Mucosa of rectum (tissue), 2 donors: Measurements from ENCODE around the gene KRTAP4-5.
"Not testable (repeated sequence)": the region's sequence is repeated elsewhere in the genome, so short reads cannot be mapped to it uniquely, and the experiment has no call there.

Experiments used
- H3K27ac ChIP-seq, 2 donors: one replicate each; pipeline ENCODE4 v1.7.0; 2013; ENCODE audit warnings: inconsistent platforms in 2 of 2, low read depth in 2 of 2, low read length in 2 of 2
- H3K27me3 ChIP-seq, 2 donors: one replicate each; pipeline ENCODE4 v1.7.0; 2013; ENCODE audit warnings: low read length in 2 of 2; ENCODE audit not compliant: control insufficient read depth in 2 of 2, insufficient read depth in 2 of 2
- H3K36me3 ChIP-seq, 2 donors: one replicate each; pipeline ENCODE4 v1.7.0; 2013; ENCODE audit warnings: low read length in 2 of 2; ENCODE audit not compliant: control insufficient read depth in 2 of 2, insufficient read depth in 2 of 2
- H3K4me1 ChIP-seq, 2 donors: one replicate each; pipeline ENCODE4 v1.7.0; 2013; ENCODE audit warnings: low read length in 2 of 2, mild to moderate bottlenecking in 1 of 2; ENCODE audit not compliant: control insufficient read depth in 2 of 2, insufficient read depth in 2 of 2
- H3K4me3 ChIP-seq, 2 donors: one replicate each; pipeline ENCODE4 v1.7.0; 2013; ENCODE audit warnings: low read length in 2 of 2
- H3K9ac ChIP-seq, 2 donors: one replicate each; pipeline ENCODE4 v1.7.0; 2013; ENCODE audit warnings: low read length in 2 of 2, low read depth in 1 of 2, mild to moderate bottlenecking in 1 of 2
- H3K9me3 ChIP-seq, 2 donors: one replicate each; pipeline ENCODE4 v1.7.0; 2013; ENCODE audit warnings: low read length in 2 of 2; ENCODE audit not compliant: control insufficient read depth in 2 of 2
- donor health status: healthy.
- donor health status: Normal muscosa, but diverticular disease.

KRTAP4-5 gene

GRCh38 chr17:41176744-41177387, 27.2 kb upstream of the KRTAP4-5 start:
- Histone ChIP-seq H3K9ac (no peak overlapping the region), H3K27ac (no peak overlapping the region), H3K9me3 (no peaks in the 10 kb centered on the region), H3K4me3 (no peak overlapping the region), H3K4me1 (no peaks in the 10 kb centered on the region), H3K27me3 (peaks cover 3 to 6% of the 10 kb centered on the region in 2 donors), H3K36me3 (no peaks in the 10 kb centered on the region)

DNA sequence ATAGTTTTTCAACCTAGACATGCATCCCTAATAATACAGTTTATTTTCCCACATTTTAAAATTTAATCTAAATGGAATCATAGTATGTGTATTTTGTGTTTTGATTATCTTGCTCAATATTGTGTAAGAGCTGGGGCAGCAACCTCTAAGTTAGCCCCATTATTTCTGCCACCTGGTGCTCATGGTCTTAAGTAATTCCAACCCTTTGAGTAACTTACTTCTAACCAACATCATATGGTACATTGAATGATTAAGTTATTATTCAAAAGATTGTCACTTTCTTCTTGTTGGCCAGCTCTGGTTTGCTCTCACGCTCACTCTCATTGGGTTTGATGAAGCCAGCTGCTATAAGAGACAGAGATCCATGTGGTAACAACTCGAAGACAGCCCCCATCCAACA, 22.3 kb upstream of the KRTAP4-5 start:
- no peak overlapping the region for H3K27ac ChIP-seq
- H3K9ac ChIP-seq = no peak overlapping the region
- H3K27me3 ChIP-seq = peaks cover 3 to 4% of the 10 kb centered on the region in 2 donors
- H3K4me3 ChIP-seq = no peak overlapping the region
- no peaks in the 10 kb centered on the region for H3K4me1 ChIP-seq
- no peaks in the 10 kb centered on the region for H3K36me3 ChIP-seq
- no peaks in the 10 kb centered on the region for H3K9me3 ChIP-seq

DNA sequence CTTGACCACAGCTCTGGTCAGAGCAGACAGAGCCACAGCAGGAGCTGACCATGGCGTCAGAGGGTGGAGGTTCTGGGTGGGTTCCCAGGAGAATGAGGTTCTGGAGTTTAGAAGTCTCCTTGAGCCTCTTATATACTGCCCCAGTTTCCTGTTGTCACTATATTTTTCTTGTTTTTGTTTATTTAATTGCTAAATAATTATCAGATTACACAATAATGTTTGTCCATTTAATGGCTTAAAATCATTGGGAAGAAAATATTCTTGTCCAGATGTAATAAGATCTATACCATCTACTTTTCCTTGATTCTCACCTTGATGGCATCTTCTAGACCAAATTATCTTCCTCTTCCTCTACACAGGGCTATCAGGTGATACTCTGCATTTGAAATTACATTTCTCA, 18.5 kb upstream of the KRTAP4-5 start, which contains the start of gene KRTAP4-3:
KRTAP4-3 (minus strand) TSS at position 101 of the 400 bp plus-strand sequence; CDS start at position 52, 49 bp downstream.
- no peak within 1 kb of the TSS for H3K4me3 ChIP-seq
- no peaks in the 10 kb centered on the region for H3K36me3 ChIP-seq
- H3K9ac ChIP-seq = no peak within 1 kb of the TSS
- H3K27ac ChIP-seq = no peak within 1 kb of the TSS
- peaks cover 0 to 3% of the 10 kb centered on the region in 2 donors for H3K27me3 ChIP-seq
- no peaks in the 10 kb centered on the region for H3K9me3 ChIP-seq
- H3K4me1 ChIP-seq = no peaks in the 10 kb centered on the region

GRCh38 chr17:41167561-41167960, 17.9 kb upstream of the KRTAP4-5 start:
- Histone ChIP-seq H3K9me3 (no peaks in the 10 kb centered on the region), H3K27me3 (peaks cover 0 to 3% of the 10 kb centered on the region in 2 donors), H3K36me3 (no peaks in the 10 kb centered on the region), H3K4me3 (no peak overlapping the region), H3K4me1 (no peaks in the 10 kb centered on the region), H3K9ac (no peak overlapping the region), H3K27ac (no peak overlapping the region)

GRCh38 chr17:41163828-41164227, 14.2 kb upstream of the KRTAP4-5 start:
- Histone ChIP-seq H3K4me3 (no peak overlapping the region), H3K9me3 (no peaks in the 10 kb centered on the region), H3K36me3 (no peaks in the 10 kb centered on the region), H3K27ac (no peak overlapping the region), H3K4me1 (no peaks in the 10 kb centered on the region), H3K9ac (no peak overlapping the region), H3K27me3 (peaks cover 0 to 3% of the 10 kb centered on the region in 2 donors)

DNA sequence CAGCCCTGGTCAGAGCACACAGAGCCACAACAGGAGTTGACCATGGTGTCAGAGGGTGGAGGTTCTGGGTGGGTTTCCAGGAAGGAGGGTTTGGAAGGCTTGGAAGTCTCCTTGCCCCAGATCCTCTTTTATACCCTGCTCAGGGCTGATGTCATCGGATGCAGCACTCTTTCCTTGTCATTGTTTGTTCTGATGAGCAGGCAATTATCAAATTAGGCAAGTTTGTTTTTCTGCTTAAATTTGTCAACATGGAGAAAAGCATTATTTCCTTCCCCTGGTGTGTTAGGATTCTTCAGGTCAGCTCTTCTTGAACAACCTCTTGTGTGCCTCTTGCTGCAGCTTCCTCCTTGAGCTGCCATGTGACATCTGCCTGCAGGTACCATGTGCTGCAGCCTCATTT, 11.0 kb upstream of the KRTAP4-5 start, which contains the start of gene KRTAP4-4:
KRTAP4-4 (minus strand) TSS at position 101 of the 400 bp plus-strand sequence; CDS start at position 44, 57 bp downstream.
- Histone ChIP-seq H3K27ac (no peak within 1 kb of the TSS), H3K36me3 (no peaks in the 10 kb centered on the region), H3K4me1 (no peaks in the 10 kb centered on the region), H3K9me3 (no peaks in the 10 kb centered on the region), H3K9ac (no peak within 1 kb of the TSS), H3K4me3 (no peak within 1 kb of the TSS), H3K27me3 (peaks cover 0 to 3% of the 10 kb centered on the region in 2 donors)

GRCh38 chr17:41160190-41160589, 10.6 kb upstream of the KRTAP4-5 start:
- not testable (repeated sequence) for H3K9me3 ChIP-seq, H3K27ac ChIP-seq, H3K4me1 ChIP-seq, H3K9ac ChIP-seq, H3K36me3 ChIP-seq, H3K4me3 ChIP-seq, H3K27me3 ChIP-seq

DNA sequence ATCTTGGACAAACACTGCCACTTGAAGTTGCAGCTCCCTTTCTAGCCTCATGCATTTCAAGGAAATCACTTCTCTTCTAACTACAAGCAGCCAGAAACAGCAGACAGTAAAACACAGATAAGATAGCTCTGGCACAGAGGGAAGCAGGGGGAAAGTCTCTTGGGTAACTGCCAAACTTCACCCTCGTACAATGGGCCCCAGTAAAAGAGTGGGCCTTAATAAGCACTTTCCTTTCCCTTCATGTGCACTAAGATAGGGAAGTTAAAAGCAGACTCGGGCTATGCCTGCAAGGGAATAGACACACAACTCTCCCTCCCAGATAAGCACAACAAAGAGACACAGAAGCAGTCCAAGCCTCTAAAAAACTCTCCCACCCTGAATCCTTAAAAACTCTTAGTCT, 4.2 kb upstream of the KRTAP4-5 start:
- no peak overlapping the region for H3K4me3 ChIP-seq
- no peak overlapping the region for H3K27ac ChIP-seq
- no peaks in the 10 kb centered on the region for H3K36me3 ChIP-seq
- H3K9ac ChIP-seq = no peak overlapping the region
- no peaks in the 10 kb centered on the region for H3K4me1 ChIP-seq
- peaks cover 2 to 3% of the 10 kb centered on the region in 2 donors for H3K27me3 ChIP-seq
- no peaks in the 10 kb centered on the region for H3K9me3 ChIP-seq

GRCh38 chr17:41151525-41151924, 1.9 kb upstream of the KRTAP4-5 start:
- H3K4me1 ChIP-seq = no peaks in the 10 kb centered on the region
- H3K4me3 ChIP-seq = no peak overlapping the region
- no peaks in the 10 kb centered on the region for H3K9me3 ChIP-seq
- peaks cover 2 to 3% of the 10 kb centered on the region in 2 donors for H3K27me3 ChIP-seq
- H3K27ac ChIP-seq = no peak overlapping the region
- H3K36me3 ChIP-seq = no peaks in the 10 kb centered on the region
- no peak overlapping the region for H3K9ac ChIP-seq

DNA sequence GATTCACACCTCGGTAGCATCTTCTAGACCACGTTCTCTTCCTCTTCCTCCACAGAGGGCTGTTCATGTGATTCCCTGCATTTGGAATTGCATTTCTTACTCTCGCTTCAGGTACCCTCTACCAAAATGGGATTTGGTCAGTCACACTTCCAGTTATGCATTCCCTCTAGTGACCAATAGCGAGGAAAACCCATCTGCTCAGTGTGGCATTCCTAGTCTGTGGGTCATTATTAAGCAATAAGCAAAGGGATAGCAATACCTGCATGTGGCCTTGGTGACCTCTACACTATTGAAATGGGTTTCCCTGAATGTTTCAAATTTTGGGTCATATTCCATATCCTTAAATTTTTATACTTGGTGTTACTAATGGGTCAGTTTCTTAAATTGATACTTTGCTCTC, 401 bp upstream of the KRTAP4-5 start:
- Histone ChIP-seq H3K27me3 (peaks cover 2 to 3% of the 10 kb centered on the region in 2 donors), H3K27ac (no peak overlapping the region), H3K36me3 (no peaks in the 10 kb centered on the region), H3K4me1 (no peaks in the 10 kb centered on the region), H3K9ac (no peak overlapping the region), H3K9me3 (no peaks in the 10 kb centered on the region), H3K4me3 (no peak overlapping the region)
